GM21367 (cell line): Measurements from ENCODE around the gene CHMP5.

Experiments
- ATAC-seq: cut with Tn5 transposase; IDR thresholded peaks from one replicate; pipeline ENCODE4 v1.9.1; 2021; ENCODE audit not compliant: unreplicated experiment

Gene CHMP5

DNA sequence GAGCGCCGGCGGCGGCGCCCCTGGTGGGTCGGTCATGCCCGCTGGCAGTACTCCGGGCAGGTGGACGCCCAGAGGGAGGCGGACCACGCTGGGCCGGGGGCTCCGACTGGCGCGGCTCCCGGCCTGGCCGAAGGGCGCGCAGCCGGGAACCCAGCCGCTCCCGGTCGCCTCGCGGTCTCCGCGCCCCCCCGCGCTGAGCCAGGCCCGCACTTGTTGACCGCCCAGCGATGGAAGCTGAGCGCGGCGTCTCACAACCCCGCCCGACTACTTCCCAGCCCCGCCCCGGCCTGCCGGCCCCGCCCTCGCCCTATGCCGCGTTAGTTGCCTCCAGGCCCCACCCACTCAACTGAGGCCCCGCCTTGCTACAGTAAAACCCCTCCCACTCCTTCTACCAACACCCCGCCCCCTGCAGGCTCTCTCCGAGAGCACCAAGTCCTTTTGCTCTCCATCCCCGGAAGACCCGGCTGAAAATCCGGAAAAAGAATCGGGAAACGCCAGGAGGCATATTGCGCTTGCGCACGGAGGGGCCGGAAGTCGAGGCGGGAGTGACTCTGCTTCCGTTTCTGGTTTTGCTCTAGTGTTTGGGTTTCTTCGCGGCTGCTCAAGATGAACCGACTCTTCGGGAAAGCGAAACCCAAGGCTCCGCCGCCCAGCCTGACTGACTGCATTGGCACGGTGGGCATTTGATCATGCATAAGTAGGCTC, at the start of gene CHMP5, which contains the start of gene BAG1:
Gene CHMP5 (plus strand): TSS at position 577 of the 705 bp plus-strand sequence. CDS start 30 bp downstream, at position 607.
Gene BAG1 (minus strand): TSS at position 236 of the 705 bp plus-strand sequence.
- ATAC-seq = peak; percentile 76

DNA sequence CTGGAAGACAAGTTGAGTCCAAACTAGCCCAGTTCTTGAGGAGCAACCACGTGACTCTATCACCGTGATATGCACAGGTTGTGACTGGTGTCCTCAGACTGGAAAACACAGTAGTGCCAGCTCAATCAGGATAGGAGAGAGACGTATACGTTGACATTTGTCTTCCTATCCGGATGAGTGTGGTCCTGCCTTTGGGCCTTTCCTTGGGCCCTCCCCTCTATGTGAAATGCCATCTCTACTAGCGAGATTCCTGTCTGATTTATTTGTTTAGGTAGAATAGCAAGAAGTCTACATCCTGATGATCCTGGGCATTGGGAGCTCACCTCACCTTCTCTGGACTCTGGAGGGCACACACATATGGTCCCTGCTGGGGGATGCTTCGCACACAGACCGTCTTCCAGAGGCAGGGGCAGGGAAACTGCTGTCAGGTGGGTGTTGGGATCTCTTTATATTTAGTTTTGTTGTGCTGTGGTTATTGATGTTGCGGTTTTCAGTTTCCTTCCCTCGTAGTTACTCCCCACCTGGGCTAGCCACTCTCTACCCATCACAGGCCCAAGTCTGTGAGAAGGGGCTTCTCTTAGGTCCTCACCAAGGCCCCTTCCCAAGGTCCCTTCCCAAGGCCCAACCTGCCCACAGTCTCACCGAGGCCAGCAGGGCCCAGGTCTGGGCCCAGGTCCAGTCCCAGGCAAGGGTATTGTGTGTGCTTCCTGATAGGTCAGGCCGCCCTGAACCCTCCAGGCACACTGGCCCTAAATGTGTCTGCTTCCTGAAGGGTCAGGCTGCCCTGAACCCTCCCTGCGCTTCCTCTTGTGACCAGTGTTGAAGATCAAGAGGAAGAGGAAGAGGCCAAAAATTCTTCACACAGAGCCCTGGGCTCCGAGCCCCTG, 43.9 kb upstream of the CHMP5 start:
- ATAC-seq = no peak

DNA sequence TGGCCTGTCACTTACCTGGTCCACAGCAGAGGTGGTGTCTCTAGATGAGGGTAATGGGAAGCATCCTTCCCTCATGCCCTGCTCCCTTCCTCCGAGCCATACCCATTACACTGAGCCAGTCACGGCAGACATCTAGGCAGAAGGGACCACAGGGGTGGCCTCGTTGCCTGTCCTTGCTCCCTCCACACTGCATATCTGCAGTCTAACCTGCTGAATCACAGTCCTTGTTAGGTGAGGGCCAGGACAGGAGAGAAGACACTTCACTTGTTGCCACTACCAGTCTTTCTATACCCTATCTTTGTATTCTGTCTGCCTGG, 43.3 kb upstream of the CHMP5 start:
- ATAC-seq = no peak

DNA sequence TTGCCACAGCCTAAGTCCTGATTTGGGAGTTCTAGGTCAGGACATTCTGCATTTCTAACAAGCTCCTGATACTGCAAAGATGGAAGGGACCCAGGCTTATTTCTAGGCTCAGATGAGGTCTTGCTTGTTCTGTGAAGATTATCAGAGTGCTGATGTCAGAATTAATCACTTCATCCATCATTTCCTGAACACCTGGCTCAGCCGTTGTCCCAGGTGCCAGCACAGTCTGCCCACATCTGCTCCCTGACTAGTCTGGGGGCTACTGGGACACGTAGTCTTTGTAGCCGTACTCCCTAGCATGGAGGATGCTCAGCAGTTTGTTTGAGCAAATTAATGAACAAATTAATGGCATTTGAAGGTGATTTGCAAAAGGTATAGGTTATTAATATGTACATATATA, 42.8 kb upstream of the CHMP5 start:
- no peak for ATAC-seq

DNA sequence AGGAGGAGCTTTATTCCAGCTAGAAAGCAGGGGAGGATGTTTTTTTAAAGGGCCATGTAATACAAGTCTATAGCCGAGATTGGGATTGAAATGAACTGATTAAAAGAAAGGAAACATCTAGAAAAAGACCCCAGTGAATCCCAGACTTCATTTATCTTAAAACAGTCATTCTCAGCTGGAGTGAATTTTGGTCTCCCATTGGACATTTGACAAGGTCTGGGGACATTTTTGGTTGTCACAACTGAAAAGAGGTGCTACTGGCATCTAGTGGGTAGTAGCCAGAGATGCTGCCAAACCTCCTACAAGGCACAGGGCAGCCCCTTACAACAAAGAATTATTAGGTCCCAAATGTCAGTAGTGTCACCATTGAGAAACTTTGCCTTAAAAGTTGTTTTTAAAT, 41.2 kb upstream of the CHMP5 start:
- no peak for ATAC-seq

DNA sequence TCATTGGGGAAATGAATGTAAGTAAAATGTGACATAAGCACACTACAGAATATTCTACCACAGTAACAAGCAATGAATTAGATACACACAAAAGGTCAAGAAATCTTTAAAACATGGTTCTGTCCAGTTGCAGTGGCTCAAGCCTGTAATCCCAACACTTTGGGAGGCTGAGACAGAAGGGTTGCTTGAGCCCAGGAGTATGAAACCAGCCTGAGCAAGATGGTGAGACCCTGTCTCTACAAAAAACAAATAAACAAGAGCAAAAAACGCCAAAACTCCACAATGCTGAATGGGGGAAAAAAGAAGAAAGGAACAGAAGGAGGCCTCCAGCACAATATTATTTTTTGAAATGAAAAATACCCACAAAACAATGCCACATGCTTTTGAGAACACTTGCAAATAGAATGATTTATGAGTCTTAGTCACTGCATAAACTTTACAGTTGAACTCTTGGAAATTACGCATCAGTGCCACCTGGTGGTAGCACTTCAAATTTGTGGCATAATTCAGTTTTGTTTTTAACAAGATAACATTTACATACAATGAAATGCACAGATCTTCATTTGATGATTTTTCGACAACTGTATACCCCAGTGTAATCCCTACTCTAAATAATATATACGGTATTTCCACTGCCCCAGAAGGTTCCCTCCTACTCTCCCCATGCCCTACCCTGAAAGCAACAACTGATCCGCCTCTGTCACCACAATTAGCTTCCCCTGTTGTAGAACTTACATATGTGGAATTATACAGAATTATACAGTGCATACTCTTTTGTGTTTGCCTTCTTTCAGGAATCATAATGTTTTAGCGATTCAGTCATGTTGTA, 39.3 kb upstream of the CHMP5 start:
- no peak for ATAC-seq

DNA sequence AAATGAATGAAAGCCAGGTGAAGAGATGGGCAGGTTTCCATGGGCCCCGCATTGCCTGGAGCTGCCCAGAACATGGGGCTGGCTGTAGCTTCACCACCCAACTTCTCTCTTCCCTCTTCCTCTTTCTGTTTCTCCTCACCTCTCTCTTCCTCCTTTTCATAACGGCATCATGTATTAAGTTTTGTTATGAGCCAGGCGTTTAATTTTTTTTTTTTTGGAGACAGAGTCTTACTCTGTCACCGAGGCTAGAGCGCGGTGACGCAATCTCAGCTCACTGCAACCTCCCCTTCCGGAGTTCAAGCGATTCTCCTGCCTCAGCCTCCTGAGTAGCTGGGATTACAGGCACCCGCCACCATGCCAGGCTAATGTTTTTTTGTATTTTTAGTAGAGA, 37.8 kb upstream of the CHMP5 start:
- peak; percentile 55 for ATAC-seq

DNA sequence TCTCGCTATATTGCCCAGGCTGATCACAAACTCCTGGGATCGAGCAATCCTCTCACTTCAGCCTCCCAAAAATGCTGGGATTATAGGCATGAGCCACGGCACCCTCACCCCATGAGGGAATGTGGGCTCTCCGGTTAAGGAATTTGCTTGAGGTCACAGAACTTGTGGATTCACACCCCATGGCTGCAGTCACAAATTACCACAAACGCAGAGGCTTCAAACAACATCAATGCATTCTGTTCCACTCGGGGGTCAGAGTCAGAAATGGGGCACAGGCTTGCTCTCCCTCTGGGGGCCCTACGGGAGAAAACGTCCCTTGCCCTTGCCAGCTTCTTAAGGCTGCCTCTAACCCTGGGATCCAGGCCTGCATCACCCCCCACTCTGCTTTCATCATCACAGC, 37.1 kb upstream of the CHMP5 start:
- no peak for ATAC-seq

DNA sequence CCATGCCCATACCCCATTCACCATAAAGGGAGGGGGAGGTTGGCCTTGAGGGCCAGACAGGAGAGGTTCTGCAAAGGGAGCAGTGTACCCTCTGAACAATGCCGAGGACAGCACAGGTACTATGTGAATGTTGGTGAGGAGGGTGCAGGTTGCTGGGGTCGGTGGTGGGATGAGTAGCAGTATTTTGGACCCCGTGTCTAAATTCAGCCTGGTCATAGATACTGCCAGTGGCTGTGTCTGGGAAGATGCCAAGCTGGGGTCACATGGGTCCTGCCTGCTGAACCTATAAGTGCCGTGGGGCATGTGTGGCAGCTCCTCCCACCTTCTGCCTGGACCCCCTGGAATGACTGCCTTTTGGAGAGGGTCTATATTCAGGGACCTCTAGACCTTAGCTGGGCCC, 36.2 kb upstream of the CHMP5 start:
- ATAC-seq = no peak

DNA sequence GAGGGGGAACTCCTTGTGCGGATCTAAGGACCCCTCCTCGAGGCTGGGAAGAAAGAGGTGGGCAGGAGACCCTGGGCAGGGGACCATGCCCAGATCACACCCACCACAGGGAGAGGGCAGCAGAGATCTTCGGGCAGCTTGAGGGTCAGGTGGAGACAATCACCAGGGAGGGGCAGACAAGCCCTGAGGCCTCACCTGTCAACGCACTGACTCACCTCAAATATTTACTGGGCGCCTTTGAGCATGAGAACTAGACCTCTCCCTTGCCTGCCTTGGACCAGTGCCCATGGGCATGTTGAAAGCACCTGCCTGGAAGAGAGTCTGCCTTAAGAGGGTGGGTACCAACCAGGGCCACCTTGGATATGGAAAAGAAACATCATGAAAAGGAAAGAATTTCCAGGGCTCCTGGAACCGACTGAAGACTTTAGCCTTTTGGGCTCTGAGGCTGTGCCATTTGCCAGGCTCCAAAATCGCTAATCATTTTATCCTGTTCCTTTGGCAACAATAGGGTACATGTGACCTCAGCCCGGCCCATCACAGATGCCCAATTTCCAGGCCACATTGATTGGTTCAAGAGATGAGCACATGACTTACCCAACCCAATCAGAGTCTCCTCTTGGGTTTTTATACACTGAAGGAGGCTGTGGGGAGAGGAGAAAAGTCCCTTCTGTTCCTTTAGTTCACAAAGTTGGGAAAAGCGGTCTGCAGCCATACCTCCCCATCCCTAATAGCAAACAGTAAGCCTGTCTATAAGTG, 35.3 kb upstream of the CHMP5 start:
- ATAC-seq = no peak

DNA sequence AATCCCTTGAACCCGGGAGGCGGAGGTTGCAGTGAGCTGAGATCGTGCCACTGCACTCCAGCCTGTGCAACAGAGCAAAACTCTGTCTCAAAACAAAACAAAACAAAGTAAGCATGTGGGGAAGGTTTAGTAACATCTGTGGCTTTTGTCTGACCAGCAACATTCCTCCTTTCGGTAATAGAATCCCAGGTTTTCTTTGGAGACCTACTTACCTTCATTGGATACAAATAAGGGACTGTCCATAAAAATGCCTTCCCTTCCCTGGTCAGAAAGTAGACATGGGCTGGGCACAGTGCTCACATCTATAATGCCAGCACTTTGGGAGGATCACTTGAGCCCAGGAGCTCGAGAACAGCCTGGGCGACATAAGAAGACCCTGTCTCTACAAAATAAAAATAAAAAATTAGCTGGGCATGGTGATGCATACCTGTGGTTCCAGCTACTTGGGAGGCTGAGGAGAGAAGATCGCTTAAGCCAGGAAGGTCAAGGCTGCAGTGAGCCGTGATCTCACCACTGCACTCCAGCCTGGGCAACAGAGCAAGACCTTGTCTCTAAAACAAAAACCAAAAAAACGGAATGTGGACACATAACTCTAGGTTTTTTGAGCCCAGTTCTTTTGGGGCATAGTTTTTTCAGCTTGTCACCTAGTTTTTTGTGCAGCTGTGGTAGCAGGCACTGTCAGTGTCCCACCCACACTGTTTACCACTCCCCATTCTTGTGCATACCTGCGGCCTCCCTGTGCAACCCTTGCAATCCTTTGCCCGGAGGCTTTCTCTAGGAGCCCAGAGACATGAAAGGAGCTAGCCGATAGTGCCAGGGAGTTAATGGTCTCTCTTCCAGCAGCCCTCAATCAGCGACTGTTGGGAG, 33.9 kb upstream of the CHMP5 start:
- ATAC-seq = no peak

DNA sequence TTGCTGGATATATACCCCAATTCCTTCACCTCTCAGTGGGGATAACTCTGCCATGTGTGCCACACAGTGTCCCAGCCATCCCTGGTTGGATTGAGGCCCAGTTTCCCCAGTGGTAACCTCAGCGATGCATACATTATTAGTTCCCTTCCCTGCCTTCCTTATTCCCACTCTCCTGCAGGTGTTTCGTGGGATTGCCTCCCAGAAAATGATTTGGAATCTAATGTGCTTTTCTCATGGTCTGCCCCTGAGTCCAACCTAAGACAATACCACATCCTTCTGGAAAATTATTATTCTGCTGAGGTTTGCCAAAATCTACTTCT, 33.3 kb upstream of the CHMP5 start:
- no peak for ATAC-seq

DNA sequence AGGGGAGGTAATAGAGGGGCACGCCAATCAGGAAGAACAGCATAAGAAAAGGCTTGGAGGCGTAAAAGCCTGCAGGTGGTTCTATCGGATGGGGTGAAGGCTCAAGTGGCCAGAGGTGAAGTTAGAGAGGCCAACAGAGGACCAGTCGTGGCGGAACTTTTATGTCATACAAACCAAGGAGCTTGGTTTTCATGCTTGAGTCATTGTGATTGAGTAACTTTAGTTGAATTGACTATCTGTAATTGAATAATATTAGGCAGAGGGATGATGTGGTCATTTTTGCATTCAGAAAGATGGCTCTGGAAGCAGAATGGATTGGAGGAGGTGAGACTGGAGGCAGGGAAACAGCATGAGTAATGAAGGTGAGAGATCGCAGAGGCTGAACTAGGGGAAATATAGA, 32.0 kb upstream of the CHMP5 start:
- ATAC-seq = no peak

DNA sequence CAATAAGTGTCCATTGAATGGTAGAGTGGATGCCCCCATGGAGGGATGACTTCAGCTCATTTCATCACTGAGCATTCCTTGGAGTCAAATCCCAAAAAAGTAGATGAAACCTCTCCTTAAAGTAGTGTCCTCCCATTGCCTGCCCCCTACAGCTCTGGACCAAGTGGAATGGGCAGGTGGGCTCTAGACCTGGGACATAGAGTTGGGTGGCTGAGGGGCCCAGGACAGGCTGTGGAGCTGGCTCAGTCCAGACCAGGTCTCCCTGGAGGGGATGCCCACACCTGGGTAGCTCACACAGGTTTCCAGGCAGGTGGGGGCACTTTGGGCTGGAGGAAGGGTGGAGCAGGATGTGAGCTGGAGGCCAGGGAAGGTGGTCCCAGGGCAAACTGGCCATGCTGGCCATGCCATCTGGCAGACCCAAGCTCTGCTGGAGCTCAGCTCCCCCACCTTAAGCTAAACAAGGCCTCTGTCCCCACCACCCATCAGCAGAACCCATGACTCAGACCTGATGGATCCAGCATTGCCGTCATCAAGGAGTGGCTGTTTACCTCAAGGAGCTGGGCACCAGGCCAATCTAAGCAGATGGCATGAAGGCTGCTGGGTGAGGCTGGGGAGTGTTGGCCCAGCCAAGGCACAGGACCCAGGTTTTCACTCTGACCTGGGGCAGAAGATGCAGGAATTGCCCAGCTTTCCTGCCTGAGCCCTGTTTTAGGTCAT, 31.1 kb upstream of the CHMP5 start:
- ATAC-seq = no peak

DNA sequence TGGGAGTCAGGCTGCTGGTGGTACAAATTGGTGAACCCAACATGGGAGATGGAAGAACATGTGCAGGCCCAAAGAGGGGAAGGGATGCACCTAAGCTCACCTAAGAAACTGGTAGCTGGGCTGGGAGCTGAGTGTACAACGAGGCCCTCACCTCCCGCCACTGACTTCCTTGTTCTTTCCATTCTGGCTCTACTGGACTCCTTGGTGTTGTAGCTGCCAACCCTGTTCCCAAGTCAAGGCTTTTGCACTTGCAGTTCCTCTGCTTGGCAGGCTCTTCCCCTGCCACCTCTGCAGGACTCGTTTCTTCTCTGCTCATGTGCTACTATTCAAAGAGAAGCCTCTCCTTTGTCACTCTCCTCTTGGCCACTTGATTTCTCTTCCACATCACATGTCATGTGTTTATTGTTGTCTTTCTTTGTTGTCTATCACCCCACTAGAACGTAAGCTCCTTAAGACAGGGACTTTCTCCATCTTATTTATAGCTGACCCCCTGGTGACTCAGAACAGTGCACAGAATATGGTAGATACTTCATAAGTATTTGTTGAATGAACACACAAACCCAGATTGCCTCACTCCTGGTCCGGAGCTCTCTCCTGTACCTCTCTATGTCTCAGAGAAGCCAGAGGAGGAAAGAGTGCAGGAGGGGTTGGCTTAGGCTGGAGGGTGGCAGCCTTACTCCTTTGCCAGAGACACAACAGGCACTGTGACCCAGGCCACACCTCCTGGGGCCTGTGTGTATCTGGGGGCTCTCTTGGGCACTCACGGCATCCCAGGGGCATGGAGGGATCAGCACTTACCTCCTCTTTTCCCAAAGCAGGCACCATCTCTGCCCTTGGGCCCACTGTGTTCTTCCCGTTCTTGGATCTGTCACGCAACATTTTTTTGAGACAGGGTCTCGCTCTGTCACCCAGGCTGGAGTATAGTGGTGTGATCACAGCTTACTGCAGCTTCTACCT, 30.1 kb upstream of the CHMP5 start:
- ATAC-seq = no peak

DNA sequence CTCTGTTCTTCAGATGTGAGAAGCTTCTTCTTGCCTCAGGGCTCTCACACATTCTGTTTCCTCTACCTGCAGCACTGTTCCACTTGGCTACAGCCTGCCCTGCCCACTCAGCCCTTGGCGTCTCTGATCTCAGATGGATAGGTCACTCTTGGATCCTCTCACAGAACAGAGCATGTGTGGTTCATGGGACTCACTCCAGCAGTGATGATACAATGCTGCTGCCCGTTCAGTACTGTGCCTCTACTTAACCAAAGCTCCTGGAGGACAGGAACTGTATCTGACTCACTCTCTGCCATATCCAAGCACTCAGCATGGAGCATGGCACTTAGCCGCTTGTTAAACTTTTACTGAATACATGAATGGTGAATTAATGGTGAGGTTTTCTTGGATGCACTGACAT, 28.3 kb upstream of the CHMP5 start:
- no peak for ATAC-seq

DNA sequence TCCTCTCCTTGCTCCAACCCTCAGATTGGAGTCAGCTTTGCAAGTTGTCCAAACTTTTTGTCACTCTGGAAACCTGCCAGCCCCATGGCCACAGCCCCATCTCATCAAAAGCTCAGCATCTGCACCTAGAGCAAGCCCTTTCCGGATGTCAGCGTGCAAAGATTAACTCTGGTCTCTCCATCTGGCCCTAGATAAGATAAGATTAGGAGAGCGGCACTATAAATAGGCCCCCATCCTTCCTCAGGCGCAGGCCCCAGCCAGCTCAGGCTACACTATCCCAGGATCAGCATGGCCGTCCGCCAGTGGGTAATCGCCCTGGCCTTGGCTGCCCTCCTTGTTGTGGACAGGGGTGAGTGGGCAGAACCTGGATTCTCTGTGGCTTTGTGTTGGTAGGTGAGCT, 24.9 kb upstream of the CHMP5 start, which contains the start of gene SPINK4:
Gene SPINK4 (plus strand): TSS at position 247 of the 400 bp plus-strand sequence. CDS start 42 bp downstream, at position 289.
- ATAC-seq = no peak

DNA sequence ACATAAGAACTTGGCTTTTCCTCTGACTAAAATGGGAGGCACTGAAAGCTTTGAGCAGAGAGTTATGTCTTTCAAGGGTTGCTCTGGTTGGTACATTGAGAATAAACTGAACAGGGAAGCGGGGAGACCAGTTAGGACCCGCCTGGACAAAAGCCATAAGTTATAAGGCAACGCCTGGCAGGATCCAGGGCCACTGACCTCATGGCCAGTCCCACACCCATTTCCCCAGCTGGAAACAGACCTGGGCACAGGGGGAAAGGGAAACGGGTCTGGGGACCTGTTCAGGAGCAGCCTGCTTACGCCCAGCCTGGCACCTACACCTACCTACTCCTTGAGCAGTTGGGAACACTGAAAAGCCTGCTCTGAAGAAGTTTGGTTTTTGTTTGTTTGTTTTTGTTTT, 23.6 kb upstream of the CHMP5 start:
- ATAC-seq = no peak
